Thyroid gland (tissue), 4 donors: ENCODE measurements around the gene MARK2. TPM values are rescaled to one million over a fixed set of nuclear protein-coding genes. Genes with fewer than 3 reads are reported as not detected.

Source experiments
- DNase-seq, 2 donors: peaks; one replicate each; pipeline ENCODE4 v3.0.0-alpha.2; 2019
- H3K27ac ChIP-seq, 3 donors: fragments of 200-600 bp; sonication (generic); 1 replicate in 2 of 3; 2 replicates in 1 of 3; pipeline ENCODE4 v1.5.1; 2016 to 2019; ENCODE audit warnings: mild to moderate bottlenecking in 1 of 3, moderate library complexity in 1 of 3
- H3K27me3 ChIP-seq: fragments of 200-600 bp; sonication (generic); one replicate; pipeline ENCODE4 v1.5.1; 2019
- H3K36me3 ChIP-seq, 2 donors: fragments of 200-600 bp; sonication (generic); one replicate each; pipeline ENCODE4 v1.5.1; 2016 to 2019
- H3K4me1 ChIP-seq, 2 donors: fragments of 200-600 bp; sonication (generic); one replicate each; pipeline ENCODE4 v1.5.1; 2017 to 2019
- H3K4me3 ChIP-seq, 3 donors: fragments of 200-600 bp; sonication (generic); replicated peaks in 1 of 3; 1 replicate in 2 of 3; 2 replicates in 1 of 3; pipeline ENCODE4 v1.5.1; 2016; ENCODE audit warnings: mild to moderate bottlenecking in 1 of 3
- H3K9me3 ChIP-seq: fragments of 200-600 bp; sonication (generic); one replicate; pipeline ENCODE4 v1.5.1; 2017
- CTCF ChIP-seq, 6 experiments: fragments of 200-600 bp in 3 of 6; fragments of 450-650 bp in 3 of 6; sonication (generic) in 3 of 6; IDR thresholded peaks; one replicate each; pipeline ENCODE4 v1.5.1; 2016 to 2019; ENCODE audit warnings: antibody characterized with exemption in 6 of 6, mild to moderate bottlenecking in 2 of 6, inconsistent platforms in 1 of 6, moderate library complexity in 1 of 6
- POLR2A ChIP-seq, 2 donors: fragments of 450-650 bp; IDR thresholded peaks; one replicate each; pipeline ENCODE4 v1.6.1; 2017; ENCODE audit warnings: antibody characterized with exemption in 2 of 2, mild to moderate bottlenecking in 2 of 2, moderate library complexity in 1 of 2
- WGBS, 2 donors: methylation state at CpG; one replicate each; pipeline ENCODE4 v1.1.5; 2017; 5-methylcytosine and 5-hydroxymethylcytosine counted together
- intact Hi-C: fragments of 100-400 bp; cut with DNase I; formaldehyde crosslinking; loops from one replicate; pipeline ENCODE4 v1.15.1; 2023
- total RNA-seq, 4 donors: library from RNA; depleted of rRNA; stranded (reverse); fragments of >200 nt; gene quantifications; one replicate each; pipeline ENCODE4 v1.2.3, GENCODE V29; 2016

Gene MARK2
- total RNA-seq, 4 donors from 2014 or later: 28.2 to 57.7 (median 48.6) TPM

GRCh38 chr11:63876616-63877015, 37.7 kb downstream of the MARK2 start:
- H3K27ac ChIP-seq: peak overlapping the region in 1 of 3 donors; percentile 58
- WGBS, 2 donors: 63 to 87% methylated on average over 6 of the region's 6 CpGs
- peak in 1 of 2 donors; percentile 40 for DNase-seq
- TF ChIP-seq POLR2A (IDR thresholded peaks at IDR 0.05): no peak
- no peak for TF ChIP-seq CTCF (IDR thresholded peaks at IDR 0.05)
- intact Hi-C loops: no loop called here
- no peaks in the 10 kb centered on the region for H3K36me3 ChIP-seq
- H3K27me3 ChIP-seq: no peaks in the 10 kb centered on the region
- H3K9me3 ChIP-seq: no peaks in the 10 kb centered on the region
- no peak overlapping the region for H3K4me3 ChIP-seq
- H3K4me1 ChIP-seq: peaks cover 67 to 72% of the 10 kb centered on the region in 2 donors

GRCh38 chr11:63877658-63878241, 38.8 kb downstream of the MARK2 start:
- Histone ChIP-seq H3K27me3 (no peaks in the 10 kb centered on the region), H3K27ac (peak overlapping the region in 1 of 3 donors; percentile 33), H3K4me1 (peaks cover 57 to 61% of the 10 kb centered on the region in 2 donors), H3K36me3 (no peaks in the 10 kb centered on the region), H3K4me3 (no peak overlapping the region), H3K9me3 (no peaks in the 10 kb centered on the region)
- DNase-seq: no peak
- WGBS, 2 donors: 80 to 86% methylated on average over 3 to 6 of the region's 6 CpGs
- no peak for TF ChIP-seq POLR2A (IDR thresholded peaks at IDR 0.05)
- no peak for TF ChIP-seq CTCF (IDR thresholded peaks at IDR 0.05)
- intact Hi-C loops: no loop called here

GRCh38 chr11:63879598-63880402, 40.9 kb downstream of the MARK2 start:
- H3K36me3 ChIP-seq: no peaks in the 10 kb centered on the region
- H3K9me3 ChIP-seq: no peaks in the 10 kb centered on the region
- no peak for TF ChIP-seq CTCF (IDR thresholded peaks at IDR 0.05)
- TF ChIP-seq POLR2A (IDR thresholded peaks at IDR 0.05): no peak
- no peak overlapping the region for H3K4me3 ChIP-seq
- no peak overlapping the region for H3K27ac ChIP-seq
- WGBS, 2 donors: 17 to 20% methylated on average over 2 of the region's 2 CpGs
- DNase-seq: no peak
- intact Hi-C loops: no loop called here
- H3K4me1 ChIP-seq: peaks cover 48 to 55% of the 10 kb centered on the region in 2 donors
- H3K27me3 ChIP-seq: no peaks in the 10 kb centered on the region

GRCh38 chr11:63880403-63880790, 41.5 kb downstream of the MARK2 start:
- intact Hi-C loops: no loop called here
- TF ChIP-seq CTCF (IDR thresholded peaks at IDR 0.05) (no peak), POLR2A (IDR thresholded peaks at IDR 0.05) (no peak)
- 30 to 52% methylated on average over 3 of the region's 3 CpGs for WGBS, 2 donors
- H3K27ac ChIP-seq: no peak overlapping the region
- no peak for DNase-seq
- H3K9me3 ChIP-seq: no peaks in the 10 kb centered on the region
- no peak overlapping the region for H3K4me3 ChIP-seq
- H3K4me1 ChIP-seq: peaks cover 47 to 55% of the 10 kb centered on the region in 2 donors
- no peaks in the 10 kb centered on the region for H3K36me3 ChIP-seq
- H3K27me3 ChIP-seq: no peaks in the 10 kb centered on the region
